HG03280 (cell line): ENCODE results near the gene APPL2.

Experiments
- ATAC-seq: cut with Tn5 transposase; IDR thresholded peaks from one replicate; pipeline ENCODE4 v1.9.1; 2021; ENCODE audit warnings: mild to moderate bottlenecking, moderate library complexity; ENCODE audit not compliant: unreplicated experiment

APPL2 gene

DNA sequence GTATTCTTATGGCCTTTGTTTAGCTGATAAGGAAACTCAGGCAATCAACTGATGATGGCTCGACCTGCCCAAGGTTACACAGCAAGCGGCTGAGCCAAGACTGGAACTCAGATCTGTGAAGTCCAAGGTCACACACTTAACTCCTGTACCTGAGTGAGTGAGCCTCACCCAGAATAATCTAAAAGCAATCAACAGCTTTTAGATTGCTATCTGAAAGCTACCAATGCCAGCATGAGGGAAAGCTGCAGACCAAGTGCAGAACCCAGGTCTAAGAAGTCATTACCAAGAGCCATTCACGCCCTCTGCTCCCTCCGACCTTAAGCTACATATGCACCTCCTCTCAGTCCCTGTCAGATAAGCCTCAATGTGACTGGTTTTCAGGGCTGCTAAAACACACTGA is 12.1 kb downstream of the APPL2 start:
- ATAC-seq = no peak

DNA sequence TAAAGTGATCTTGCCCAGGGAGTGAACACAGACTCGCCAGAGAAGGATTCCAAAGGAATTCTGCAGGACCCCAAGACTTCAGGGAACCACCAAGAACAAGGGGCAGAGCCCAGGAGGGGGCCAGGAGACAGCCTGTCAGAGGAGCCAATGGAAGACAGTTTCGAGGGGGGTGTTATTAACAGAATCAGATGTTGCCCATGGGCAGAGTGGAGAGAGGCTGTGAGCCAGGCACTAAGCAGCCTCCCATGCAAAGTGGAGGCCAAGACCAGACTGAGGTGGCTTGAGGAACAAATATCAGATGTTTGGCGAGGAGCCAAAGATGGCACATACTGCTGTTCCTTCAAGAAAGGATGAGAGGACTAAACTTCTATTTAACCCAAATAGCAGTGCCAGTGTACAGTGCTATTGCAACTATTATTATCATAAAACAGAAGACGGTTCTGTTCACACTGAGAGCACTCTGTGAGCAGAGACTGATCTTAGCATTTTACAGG is 12.6 kb downstream of the APPL2 start:
- ATAC-seq = no peak

DNA sequence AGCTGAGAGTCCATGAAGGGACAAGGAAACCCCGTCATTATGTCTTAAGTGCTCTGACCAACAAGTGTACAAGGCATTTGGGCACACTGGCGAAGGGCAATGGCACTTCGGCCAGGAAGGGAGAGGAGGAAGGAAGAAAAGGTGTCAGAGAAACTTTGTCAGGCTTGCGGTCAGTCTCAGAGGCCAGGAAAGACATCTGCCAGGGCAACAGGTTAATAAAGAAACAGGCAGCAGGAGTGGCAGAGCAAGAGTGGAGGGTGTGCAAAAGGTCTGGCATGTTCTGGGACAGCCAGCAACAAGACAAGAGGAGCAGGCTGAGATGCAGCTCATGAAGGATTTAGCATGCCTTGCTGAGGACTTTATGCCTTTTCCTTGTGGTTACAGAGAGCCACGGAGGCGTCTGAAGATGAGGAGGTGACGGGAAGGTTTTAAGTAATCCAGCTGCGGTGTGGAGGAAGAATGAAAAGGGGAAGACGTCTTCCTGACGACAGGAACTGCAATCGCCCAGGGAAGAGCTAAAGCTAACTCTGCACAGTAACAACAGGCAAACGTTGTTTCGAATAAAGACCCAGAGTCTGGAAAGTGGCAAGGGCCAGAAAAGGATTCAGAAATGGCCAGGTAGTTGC is 13.1 kb downstream of the APPL2 start:
- no peak for ATAC-seq

DNA sequence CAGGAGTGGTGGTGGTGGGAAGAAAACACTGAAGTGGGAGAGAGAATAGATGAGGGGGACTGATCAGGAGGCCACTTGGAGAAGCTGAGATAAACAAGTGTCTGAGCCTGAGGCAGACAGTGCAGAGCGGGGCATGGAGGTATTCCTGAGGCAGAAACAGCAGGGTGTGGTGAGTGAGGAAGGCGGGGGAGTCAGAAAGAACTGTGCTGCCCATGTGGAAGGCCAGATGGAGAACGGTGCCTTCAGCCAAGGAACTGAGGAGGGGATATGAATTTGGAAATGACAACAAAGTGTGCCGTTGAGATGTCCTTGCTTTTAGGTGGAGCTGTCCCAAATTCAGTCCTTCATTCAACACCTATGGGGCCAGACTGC is 13.7 kb downstream of the APPL2 start:
- ATAC-seq = no peak

DNA sequence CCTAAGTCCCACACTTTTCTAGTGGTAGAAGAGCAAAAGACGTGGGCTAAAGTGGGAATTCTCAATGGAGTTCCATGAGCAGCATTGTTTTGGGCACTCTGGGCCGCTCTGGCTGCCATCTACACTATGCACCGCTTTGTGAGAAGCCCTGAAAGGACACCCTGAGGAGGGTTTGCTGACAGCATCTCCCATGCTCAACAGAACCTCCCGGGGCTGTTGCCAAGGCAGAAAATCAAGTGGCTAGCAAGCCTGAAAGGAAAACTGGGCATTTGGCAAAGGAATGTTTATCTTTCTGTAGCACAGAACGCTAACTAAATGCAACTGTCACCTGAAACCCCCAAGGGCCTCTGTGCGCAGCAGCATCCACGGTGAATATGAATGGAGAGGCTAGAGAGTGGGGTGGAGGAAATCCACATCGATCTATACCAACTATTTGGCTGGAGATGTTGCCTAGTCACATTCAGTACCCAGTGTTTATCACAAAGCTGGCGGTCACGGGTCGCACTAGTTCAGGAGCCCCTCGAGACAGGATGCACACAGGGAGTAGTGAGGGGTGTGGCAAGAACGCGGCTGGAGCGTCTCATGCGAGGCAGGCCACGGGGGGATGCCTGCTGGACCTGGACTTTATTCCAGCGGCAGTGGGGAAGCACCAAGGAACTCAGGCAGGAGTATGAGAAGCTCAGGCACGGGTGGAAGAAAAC is 14.2 kb downstream of the APPL2 start:
- no peak for ATAC-seq

DNA sequence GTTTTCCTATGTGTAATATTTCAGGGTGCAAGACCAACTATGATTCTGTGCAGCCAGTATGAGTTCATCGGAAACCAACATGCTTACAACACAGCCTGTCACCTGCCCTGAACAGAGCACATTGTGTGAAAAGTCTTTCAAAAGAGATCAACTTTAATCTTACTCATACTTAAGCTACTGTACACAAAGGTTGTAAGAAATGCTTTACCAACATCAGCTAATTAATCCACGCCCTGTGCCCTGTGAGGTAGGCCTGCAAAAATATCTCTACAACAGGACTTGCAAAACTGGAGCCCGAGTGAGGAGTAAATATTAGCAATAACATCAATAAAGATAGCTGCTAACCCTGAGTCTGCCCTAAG is 15.1 kb downstream of the APPL2 start:
- ATAC-seq = no peak

DNA sequence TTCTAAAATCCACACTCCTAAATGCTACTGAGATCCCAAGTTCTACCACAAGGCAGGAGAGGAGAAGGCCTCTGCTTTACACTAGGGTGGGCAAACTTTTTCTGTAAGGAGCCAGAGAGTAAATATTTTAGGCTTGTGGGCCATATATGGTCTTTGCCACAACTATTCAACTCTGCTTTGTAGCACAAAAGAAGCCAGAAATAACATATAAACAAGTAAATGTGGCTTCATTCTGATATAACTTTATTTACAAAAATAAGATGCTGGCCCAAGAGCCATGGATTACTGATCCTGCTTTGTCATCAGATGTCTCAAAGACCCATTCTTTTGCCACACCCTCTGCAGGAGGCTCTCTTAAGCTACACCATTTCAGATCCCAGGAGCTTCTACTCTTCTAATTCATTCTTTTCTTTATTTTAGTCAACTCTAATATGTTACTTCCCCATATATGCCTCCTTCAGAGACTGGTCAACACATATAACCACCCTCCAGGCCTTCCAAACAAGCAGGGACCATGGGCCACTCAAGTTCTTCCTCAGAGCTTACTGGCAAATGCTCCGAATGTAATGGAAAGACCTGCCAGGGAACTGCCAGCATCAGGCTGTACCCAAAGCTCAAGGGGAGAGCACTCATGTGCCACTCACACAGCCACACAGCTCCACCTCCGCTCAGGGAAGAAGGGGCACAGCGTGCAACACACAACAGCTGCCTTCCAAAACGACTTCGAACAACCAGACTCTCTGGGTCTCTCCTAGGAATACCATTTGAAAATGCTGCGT is 15.6 kb downstream of the APPL2 start:
- ATAC-seq = no peak

DNA sequence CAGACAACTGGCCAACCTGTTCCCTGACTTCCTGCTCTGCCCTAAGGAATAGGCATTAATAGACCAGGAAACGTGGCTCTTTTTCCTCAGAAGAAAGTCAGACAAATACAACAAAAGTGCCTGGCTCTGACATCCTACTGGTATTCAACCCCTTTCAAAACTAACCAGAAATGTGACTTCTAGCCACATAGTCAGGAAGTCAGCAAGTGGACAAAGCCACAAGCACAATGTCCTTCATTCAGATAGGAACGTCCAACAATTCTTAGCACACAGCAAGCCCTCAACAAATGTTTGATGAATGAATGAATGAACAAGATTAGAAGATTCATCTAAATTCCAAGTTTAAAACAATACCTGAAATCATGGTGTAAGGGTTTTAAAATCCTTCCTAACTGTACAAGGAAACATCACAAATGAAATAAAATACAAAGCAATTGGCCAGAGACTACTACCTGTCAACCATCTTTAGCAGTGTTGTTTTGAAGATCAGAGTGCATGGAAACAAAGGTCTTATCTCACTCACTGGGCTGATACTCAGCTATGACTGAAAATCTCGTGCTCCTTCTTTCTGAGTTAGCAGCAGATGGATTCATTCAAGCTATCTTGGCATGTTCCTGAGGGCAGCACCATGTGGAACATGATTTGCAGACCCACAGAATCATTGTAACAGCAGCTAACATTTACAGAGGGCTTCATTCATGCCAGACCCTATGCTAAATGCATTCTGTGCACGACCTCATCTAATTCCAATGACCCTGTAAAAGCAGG is 16.5 kb downstream of the APPL2 start:
- no peak for ATAC-seq

DNA sequence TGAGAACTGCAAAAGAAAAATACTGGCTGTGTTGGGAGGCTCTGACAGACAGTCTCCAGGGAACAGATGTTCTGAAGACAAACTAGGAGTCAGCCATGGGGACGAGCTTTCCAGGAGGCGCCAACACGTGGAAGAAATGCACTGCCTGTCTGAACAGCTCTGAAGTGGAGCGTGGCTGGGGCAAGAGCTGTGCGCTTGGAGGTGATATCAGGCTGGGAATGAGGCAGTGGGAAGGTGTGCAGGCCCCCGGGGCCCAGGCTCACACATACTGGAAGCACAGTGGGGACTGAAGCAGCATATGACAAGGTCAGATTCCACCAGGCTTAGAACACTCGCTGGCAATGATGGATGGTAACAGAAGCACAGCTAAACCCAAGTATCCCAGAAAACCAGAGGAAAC is 17.5 kb downstream of the APPL2 start:
- no peak for ATAC-seq

DNA sequence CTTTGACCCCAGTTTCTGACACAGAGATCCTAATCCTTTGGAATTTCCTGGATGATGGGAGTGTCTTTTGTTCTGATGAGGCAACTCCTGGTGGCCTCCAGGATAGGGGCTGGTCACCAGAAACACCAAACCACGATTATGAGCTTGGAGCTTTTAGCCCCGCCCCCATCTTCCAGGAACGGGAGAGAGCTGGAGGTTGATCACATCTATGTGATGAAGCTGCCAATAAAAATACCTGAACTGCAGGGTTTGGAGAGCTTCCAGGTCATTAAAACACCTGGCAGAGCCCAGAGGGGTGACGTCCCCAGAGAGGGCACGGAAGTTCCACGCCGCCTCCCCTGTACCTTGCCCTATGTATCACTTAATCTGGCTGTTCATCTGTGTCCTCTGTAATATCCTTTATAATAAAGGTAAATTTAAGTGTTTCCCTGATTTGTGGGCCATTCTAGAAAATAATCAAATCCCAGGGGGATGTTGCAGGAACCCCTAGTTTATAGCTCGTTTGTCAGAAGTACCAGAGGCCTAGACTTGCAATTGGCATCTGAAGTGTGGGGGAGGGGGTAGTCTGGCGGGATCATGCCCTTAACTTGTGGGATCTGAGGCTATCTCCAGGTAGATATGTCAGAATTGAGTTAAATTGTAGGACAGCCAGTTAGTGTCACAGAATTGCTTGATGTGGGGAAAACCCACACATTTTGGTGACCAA is 21.2 kb downstream of the APPL2 start:
- ATAC-seq = no peak

DNA sequence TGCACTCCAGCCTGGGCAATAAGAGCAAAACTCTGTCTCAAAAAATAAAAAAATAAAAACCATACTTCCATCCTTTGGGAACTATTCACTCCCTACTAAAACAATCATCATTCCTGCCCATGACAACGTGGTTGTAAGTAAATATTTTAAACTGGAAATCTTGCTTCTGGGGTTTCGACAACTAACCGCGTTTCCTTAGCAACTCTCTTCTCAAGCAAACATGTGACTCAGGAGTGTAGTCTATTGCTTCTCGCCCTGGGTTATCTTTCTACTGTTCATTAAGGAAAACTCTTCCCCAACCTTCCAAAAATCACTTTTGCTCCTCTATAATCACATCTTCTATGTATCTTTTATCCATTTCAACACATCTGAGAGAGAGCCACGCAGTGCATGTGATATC is 21.8 kb downstream of the APPL2 start:
- no peak for ATAC-seq

DNA sequence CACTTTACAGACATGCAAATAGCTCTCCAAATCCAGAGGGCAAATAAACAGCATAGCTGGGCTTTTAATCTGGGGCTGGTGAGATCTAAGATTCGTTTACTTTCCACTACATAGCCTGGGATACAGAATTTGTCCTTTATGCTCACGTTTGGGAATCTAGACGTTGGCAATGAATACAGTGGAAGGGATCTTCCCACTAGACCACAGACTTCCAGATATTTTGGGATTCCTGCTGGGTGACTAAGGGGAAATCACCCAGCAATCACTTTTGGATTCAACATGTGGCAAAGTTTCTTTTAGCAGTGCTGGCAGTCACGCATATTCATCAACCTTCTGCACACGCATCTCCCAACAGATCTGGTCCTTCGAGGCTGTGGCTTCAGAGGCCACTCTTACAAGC is 23.5 kb downstream of the APPL2 start:
- ATAC-seq = no peak

DNA sequence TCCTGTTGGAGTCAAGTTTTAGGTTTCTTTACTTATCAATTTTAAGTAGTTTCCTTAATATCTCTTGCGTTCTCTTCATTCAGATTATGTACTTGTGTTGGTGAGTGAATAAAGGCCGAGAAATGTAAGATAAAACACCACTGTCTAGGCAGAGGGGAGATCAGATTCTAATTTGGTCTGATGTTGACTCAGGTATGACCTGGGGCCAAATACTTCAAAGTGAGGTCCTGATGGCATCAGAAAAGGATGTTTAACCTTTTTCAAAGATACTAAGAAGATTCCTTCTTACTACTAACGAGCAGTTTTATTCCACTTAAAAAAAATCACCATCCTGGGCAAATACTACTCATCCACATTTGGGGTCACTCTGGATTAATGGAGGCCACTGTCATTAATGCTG is 26.9 kb downstream of the APPL2 start:
- ATAC-seq = no peak

DNA sequence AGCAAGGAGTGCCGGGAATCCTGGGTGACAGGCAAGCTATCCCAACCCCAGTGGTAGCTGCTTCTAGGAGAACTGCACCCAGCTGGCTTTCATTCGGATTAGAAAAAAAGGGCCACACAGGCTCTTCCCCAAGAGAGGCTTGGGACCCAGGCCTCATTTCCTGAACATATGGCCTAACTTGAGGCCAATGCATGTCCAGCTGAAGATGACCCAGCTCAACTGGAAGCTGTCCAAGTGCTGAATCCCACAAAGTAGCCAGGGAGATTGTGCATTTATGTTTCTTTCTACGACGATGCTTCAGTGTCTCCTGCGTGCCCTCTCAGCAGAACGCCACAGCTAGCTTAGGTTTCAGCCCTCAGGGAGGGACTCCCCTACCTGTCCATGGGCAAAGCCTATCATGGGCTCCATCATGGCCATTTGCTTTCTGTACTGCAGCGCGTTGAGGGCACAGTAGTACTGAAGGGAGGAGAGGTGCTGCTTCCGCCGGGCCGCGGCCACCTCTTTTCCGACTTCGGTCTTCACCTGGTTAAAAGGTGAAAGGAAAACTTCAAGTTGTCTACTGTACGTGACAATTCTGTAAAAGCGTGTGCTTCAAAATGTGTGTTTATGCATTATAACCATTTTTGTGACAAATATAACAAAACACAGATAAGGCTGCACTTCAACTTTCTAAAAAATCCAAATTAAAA is 29.1 kb downstream of the APPL2 start:
- no peak for ATAC-seq

DNA sequence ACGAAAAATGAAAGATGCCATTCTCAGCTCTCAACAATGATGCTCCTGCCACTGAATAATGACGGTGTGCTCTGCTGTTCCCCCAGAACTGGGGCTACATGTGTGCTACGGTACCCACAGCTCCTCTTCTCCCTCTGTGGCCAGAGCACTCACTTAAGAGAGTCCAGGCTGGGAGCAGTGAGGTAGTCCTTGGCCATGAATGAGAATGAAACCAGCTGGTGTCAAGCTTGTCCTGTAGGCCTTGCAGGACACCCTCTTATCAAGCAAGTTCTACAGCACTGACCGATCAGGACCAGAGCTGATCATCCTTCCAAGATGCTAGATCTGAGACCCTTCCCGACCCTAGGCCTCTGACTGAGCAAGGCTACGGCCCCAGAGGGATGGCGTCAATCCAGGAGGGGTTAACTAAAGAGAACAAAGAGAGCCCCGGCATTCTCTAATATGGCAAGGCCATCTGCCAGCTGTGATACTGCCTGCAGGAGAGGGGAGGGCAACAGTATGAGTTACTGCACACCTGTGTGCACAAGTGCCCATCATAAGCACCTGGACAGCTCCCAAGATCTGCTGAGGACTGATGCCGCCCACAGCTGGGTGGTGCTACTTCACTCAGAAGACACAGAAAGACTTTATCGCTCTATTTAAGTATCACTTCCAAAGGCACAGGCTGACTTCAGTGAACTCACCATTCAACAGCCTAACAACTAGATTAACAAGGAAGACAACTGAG is 30.5 kb downstream of the APPL2 start:
- no peak for ATAC-seq

DNA sequence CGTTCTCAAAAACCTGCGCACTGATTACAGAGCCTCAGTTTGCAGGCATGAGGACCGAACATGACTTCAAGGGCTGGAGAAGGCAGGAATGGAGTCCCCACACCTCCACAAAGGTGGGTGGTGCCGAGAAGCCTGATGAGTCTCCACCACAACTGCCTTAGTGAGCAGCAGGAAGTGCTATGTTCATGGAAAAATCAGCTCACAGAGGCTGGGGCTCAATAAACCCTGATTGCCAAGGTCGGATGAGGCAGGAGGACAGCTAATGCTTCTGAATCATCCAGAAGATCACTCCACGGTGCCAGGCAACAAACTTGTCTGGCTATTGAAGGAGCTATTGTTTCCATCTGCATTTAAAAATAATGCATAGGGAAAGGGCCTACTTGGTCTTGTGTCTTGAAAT is 31.1 kb downstream of the APPL2 start:
- ATAC-seq = no peak

DNA sequence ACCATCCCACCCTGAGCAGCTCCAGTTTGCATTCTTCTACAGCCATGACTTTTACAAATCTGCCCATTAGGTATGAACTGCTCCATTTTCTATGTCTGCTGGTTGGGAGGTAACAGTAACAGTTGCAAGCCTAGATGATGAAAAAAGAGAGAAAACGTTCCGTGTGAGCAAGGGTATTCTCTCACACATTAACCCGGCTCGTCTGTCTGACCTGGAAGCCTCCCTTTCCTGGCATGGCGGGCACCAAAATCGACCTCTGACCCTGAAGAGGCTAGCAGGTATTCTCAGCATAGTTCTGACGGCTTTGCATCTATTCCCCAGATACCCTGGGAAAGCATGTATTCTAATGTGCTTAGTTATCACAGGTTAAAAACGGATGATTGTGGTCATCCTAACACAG is 31.8 kb downstream of the APPL2 start:
- ATAC-seq = no peak

DNA sequence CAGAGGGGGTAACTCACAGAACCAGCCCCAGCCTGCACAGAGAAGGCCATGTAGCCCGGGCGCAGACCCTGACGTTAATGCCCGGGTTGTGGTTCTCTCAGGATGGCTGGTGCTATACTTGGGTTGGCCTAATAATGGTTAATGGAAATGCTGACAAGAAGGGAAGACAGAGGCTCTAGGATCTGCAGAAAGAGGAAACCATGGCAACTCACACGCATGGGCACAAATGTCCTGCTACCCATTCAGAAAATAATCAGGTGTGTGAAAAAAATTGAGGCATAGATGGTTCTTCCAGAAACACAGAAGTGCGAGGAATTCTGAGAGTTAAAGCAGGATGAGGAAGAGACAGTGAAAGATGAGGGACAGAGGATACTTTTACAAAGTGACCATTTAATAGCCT is 33.8 kb downstream of the APPL2 start:
- no peak for ATAC-seq

DNA sequence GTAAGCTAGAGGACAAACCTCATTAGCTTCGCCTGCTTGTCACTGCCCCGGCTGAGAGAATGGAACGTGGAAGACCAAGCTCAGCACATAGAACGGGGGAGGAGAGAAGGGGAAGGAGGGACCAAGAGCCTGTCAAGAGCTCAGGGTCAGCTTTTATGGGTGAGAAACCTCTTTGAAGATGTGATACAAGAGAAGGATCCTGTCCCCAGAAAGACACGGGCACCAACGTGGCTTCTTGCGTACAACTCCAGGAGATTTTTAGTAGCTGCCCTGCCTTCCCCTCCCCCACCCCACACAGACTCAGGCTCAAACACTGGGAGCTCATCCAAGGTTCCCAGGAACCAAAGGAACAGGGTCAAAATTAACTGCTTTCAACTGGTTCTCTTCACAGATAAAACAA is 34.7 kb downstream of the APPL2 start:
- ATAC-seq = no peak

DNA sequence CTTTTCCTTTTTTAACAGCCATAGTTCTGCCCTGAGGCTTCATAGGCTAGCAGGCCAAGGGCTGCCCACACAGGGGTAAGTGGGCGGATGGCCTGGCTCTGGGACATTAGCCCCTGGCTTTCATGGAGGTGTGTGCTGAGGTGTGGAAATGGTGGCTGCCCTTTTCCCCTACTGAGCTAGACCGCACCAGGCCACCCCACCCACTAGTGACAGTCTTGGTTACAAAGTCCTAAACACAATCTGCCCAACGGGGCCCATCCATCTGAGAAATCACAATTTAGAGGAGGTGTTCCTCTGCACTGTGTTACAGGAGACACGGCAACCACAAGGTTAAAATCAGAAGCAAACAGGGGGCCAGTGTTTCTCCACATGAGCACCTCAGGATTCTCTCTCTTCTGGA is 35.6 kb downstream of the APPL2 start:
- no peak for ATAC-seq
